Dedifferentiated amniotic fluid mesenchymal stem cell (primary cell): ENCODE measurements around the gene SMARCAL1.

Experiments used
- DNase-seq: peaks from one replicate; pipeline ENCODE4 v3.0.0-alpha.2; 2016; ENCODE audit errors: extremely low spot score

The SMARCAL1 gene

DNA sequence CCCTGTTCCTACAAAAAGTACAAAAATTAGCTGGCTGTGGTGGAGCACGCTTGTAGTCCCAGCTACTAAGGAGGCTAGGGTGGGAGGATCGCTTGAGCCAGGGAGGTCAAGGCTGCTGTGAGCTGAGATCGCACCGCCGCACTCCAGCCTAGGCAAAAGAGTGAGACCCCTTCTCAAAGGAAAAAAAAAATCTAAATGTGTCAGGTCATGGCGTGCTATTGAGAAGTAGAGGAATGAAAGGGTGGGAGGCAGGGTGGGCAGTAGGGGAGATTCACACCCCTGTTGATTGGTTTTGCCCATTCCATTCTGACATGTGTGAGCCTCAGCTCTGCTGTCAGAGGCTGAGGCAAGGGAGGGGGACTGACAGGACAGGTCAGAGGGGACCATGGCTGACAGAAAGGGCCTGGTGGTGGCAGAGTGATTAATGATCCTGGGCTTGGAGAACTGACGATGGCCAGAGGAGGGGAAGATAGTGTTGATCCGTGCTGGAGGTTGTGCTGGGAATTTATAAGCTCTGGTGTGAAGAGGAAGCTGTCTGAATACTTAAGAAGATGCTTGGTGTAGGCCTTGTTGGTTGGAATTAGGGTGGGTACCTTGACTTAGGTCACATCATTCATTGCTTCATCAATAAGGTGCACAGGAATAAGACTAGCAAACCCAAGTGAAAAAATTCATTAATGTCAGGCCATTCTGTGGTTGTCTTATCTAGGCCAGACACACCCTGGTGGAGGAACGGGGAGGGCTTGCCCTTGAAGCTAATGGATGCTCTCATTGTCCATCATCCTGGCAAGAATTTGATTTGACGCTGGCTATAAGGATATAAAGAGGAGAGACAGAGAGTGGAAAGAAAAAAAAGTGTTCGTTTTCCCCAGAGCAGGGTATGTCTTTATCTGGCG, 19.1 kb upstream of the SMARCAL1 start:
- no peak for DNase-seq

DNA sequence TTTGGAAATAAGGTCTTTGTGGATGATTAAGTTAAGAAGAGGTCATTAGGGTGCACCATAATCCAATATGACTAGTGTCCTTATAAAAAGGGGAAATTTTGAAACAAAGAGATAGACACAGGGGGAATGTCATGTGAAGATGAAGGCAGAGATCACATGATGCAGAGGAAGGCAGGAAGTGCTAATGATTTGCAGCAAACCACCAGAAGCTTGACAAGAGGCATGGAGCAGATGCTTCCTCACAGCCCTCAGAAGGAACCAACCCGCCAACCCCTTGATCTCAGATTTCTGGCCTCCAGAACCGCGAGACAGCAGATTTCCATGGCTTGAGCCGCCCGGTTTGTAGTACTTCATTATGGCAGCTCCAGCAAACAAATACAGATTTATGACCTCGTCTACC, 17.4 kb upstream of the SMARCAL1 start:
- no peak for DNase-seq

DNA sequence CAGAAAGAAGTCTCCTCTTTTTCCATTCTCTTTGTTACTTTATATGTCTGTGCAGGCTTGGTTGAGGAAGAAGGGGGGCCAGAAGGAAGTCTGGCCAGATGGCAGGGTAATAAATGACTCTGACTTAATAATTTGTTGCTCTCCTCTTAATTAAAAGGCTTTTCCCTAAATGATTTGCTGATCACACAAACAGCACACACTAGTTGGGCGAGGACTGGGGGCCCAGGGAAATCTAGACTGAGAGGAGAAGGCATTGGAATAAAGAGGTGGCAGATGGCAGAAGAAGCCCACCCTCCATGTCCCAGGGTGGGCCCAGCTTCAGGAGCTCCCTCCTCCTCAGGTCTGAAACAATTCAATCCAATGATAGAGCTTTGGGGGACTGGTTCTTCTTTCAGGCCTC, 12.7 kb upstream of the SMARCAL1 start:
- DNase-seq, result no peak

DNA sequence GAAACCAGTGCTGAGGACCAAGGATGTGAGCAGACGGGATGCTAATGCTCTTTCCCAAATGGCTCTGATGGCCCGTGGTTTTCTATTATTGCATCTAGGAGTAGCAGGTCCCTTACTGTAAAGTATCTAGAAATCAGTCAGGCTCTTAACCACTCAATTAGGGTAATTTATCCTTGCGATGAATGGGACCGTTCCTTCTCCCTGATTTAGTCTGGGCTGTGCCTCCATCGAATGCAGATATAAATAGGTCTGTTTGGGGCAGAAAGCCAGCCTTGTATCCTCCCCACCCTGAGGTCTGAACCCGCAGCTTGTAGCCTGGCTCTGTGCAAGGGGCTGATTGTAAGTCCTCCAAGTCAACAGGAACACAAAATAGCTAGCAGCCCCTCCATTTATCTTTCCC, 9.5 kb upstream of the SMARCAL1 start:
- no peak for DNase-seq

DNA sequence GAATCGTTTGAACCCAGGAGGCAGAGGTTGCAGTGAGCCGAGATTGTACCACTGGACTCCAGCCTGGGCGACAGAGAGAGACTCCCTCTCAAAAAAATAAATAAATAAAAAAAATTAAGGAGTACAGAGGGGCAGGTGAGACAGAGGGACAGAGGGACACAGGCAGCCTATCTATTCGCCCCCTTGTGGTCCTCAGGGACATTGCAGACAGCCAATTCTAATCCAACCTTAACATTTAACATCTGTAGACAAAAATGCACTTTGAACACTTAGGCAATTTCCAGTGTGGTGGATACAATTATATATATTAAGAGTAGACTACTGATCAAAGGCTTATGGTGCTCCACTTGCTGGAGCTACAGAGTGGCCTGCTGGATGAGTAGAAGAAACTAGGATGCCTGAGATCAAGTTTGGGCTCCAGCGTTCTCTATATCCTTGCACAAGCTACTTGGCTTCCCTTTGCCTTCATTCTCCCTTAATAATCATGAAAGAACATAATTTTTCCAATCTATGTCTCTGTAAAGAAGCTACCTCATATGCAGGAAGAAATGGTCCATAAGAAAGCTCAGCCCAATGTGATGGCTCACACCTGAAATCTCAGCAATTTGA, 8.2 kb upstream of the SMARCAL1 start:
- no peak for DNase-seq

DNA sequence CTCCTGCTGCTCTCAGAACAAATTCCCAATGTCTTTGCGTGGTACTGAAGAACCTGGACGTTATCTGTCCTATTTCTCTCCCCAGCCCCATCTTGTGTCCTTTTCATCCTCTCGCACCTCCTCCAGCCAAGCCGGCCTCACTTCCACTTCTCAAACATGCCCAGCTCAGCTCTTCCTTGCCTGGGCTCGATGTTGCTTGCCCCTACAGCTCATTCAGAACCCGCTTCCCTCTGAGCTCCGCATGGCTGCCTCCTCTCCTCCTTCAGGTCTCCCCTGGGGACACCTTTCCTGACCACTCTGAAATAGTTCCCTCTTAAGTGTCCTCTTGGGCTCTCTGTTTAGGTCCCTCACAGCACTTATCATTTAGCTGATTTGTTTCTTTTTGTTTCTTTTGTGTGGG, 6.7 kb upstream of the SMARCAL1 start:
- no peak for DNase-seq

DNA sequence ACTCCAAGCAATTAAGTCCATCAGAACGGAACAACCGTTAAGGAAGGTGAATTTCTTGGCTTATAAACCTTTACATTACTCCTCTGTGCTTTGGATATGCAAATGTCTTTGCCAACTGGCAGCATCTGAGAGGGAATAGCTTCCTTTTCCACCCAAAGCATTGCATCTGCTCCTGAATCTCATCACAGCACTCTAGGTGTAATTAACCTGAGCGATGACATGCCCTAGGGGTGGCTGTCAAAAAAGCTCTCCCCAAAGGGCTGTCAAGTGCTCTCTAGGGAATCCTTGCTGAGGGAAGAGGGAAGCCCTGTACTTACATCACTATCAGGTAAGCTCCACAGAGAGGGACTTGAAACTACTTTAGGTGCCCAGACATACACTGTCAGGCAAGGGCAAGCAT, 5.5 kb upstream of the SMARCAL1 start:
- DNase-seq, result no peak

DNA sequence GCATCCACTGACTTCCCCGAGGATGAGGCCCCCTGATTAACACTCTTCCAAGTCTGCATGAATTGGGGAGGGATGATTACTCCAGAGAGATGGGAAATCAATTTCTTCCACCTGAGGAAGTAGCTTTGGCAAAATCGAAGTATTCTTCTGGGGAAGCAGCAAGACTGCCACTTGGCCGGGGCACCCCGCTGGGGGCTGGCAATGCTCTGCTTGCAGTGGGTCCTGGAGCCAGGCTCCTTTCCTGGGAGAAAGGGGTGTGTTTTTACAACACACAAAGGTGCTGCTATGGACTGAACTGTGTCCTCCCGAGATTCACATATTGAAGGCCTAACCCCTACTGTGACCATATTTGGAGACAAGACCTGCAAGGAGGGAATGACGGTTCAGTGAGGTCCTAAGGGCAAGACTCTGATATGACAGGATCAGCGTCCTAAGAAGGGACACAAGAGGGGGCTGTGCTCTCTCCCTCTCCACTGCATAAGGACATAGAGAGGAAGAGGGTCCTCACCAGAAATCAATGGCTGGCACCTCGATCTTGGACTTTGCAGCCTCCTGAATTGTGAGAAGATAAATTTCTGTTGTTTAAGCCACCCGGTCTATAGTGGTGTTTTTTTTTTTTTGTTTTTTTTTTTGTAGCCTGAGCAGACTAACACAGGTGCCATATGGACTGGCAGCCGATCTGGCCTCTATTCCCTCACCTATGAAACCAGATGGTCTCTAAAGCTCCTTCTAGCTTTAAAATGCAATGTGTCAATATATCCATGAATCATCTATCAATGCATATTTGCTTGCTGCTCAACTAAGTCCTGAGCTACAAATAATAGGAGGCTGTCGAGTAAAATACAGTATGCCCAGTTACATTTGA, 3.6 kb upstream of the SMARCAL1 start:
- DNase-seq, result no peak

DNA sequence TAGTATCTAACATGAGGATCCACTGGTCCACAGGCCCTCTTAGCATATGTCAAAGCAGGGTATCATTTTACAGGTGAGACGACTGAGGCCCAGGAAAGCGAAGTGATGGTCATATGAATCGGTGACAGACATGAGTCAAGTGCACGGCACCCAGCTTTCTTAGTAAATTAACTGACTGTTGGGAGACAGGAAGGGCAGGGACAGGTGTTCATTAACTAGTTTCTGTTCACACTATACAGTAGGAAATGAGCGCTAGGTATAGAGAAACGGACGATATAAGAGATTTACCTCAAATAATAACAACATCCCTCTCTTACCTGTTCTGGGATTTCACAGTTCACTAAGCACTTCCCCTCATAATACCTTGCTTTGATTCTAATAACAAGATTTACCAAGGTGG, 1.7 kb upstream of the SMARCAL1 start:
- DNase-seq, result no peak

DNA sequence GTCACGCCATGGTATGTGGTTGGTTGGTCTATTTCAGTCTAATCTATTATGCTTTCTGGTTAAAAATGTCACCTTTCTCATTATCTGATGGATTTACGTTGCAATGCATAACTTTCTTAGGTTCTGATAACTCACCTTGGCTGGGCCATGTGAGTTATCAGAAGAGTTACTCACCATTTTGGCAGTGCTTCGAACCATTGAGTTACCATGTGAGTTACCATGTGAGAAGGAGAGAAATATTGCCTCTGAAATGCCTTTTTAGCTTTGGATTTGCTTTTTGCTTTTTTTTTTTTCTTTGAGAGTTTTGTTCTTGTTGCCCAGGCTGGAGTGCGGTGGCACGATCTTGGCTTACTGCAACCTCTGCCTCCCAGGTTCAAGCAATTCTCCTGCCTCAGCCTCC, 1.6 kb downstream of the SMARCAL1 start:
- DNase-seq, result no peak

DNA sequence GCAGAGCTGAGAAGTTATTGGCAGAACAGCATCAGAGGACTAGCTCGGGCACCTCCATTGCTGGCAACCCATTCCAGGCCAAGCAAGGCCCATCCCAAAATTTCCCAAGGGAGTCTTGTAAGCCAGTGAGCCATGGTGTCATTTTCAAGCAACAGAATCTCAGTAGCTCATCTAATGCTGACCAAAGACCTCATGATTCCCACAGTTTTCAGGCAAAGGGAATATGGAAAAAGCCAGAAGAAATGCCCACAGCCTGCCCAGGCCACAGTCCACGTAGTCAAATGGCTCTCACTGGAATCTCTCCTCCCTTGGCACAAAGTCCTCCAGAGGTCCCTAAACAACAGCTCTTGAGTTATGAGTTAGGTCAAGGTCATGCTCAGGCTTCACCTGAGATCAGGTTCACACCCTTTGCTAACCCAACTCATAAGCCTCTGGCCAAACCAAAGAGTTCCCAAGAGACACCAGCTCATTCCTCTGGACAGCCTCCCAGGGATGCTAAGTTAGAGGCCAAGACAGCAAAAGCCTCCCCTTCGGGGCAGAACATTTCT, 2.6 kb downstream of the SMARCAL1 start:
- DNase-seq, result no peak

DNA sequence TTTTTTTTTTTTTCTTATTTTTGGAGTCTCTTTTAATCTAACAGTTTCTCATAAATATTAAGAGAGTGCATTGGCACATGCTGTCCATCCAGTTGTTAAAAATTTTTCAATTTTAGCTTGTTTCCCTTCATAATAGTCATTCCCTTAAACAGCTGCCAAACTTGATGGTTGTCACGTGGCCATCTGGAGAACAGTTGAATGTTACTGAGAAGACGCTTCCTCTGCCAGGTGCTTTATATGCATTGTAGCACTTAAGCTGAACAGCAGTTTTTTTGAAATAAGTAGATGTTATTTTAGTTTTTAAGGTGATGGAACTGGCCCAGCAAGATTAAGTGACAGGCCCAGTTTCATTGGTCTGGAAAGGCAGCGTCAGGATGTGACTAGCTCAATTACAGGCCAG, 3.3 kb downstream of the SMARCAL1 start:
- DNase-seq, result no peak

DNA sequence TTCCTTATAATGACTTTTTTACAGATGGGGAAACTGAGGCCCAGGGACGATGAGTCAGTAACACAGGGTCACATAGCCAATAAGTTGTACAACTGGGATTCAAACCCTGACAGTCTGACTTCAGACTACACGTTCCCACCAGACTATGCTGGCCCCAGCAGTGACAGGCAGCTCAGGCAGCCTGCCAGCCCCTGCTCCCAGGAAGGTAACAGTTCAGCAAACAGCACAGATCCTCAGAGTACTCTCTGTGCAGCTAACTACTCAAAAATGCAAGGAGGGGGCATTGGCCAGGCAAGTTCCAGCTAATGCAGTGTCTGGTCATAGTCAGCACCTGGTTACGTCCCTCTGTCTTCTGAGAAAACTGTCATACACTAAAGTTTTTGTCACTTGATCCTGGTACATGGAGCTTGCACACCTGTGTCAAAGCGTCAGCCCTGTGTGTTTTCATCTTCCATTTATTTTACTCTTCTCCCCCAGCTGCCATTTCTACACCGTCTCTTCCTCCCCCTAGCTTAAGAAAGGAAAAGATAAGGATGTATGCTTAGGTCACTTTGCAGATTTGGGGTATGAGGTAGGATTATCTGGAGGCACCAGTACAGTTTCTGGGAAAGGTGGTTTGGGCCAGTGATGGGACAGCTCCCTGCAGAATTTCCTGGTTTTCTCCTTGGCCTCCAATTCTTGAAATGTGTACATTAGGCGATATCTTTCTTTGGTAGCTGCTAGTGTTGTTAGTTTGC, 4.5 kb downstream of the SMARCAL1 start:
- no peak for DNase-seq

DNA sequence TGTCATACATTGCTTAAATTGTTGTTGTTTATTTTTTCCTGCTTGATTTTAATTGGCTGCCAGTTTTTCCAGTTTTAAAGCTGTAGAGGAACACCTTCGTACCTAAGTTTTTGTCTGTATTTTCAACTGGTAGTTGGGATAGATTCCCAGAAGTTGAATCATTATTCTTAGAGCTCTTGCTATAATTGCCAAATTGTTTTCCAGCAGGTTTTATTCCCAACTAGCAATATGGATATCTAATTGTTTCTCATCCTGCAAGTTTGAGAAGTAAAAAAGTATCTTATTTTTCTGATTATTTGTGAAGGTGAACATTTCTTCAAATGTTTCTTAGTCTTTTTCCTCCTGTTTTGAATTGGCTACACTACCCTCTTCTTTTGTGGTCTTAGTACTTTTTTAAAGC, 6.7 kb downstream of the SMARCAL1 start:
- no peak for DNase-seq

DNA sequence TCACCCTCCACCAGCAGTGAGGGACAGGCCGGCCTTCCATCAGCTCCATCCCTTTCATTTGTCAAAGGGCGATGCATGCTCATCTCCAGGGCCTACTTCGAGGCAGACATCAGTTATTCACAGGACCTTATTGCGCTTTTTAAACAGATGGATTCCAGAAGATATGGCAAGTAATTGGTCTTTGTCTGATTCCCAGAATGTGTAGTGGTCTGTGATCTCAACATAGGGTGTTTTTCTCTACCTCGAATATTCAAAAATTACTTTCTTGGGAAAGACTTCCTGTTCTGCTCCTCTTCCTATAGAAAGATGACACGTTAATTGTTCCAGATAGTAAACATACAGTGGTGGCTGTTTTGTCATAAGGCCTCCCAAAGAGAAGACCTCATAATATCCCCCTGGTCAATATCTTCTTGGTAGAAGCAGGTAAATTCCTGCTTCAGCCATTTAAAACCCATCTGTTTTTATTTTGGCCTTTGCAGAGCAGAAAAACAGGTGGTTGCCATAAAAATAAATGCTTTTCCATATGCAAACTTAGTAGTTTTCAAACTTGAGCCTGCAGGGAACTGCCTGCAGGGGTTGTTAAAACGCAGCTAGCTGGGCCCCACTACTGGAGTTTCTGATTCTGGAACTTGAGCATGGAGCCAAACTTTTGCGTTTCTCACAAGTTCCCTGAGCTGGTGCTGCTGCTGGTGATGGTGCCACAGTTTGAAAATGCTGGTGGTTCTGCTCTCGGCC, 8.2 kb downstream of the SMARCAL1 start:
- no peak for DNase-seq

DNA sequence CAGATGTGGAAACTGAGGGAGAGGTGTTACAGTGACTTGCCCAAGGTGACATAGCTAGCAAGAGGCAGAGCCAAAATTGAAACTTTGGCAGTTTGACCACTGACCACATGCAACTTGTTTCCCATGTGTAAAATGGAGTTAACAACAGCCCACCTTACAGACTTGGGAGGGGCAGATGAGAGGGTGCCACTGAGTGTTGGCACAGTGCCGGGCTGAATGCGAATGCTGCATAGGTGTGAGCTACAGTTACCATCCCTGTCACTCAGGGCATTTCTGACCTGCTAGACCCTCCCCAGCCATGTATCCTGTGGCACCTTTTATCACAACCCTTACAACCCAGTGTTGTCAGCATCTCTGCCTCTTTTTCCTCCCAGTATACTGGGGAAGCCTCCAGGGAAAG, 10.8 kb downstream of the SMARCAL1 start:
- DNase-seq, result no peak

DNA sequence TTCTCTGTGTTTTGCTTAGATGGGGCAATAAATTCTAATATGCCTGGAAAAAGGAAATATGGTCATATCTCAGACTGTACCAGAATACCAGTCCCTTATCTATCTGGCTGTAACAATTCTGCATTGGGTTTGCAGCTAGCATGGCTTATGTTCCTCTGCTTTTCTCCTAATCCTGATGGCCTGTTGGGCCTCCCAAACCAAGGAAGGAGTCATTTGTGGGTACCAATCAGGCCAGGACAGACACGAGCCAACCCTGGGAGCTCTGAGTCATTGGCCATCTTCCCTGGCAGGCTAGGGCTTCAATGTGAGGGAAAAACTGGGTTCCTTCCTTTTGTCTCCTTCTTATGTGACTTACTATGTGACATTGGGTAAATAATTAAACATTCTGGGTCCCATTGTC, 12.0 kb downstream of the SMARCAL1 start:
- DNase-seq, result no peak

DNA sequence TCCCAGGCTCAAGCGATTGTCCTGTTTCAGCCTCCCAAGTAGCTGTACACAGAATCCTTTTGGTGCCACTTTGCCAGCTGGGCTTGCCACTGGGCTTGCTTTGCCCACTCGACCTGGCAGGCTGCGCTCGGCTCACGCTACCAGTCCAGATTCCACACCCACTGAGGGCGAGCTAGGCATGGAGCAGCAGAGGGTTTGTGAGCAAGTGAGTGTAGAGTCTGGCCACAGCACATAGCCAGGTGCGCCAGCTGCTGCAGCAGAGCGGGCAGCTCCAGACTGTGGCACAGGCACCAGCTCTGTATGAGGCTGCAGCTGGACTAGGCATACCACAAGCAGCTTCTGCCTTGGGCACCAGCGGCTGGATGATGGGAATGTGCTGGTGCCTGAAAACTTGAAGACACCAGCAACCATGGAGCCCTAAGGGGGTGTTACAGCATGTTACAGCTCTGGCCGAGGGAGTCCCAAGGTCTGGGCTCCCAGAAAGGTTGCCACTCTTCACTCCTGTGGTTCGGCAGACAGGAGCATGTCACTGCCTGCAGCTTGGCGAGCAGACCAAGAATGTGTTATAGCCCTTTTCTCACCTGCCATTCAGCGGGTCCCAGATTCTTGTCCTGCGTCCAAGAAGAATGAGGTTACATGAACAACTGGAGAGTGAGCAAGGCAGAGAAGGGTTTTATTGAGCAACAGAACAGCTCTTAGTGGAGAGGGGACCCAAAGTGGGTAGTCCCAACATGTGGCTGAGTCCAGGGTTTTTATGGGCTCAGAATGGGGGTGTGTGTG, 12.9 kb downstream of the SMARCAL1 start:
- no peak for DNase-seq

DNA sequence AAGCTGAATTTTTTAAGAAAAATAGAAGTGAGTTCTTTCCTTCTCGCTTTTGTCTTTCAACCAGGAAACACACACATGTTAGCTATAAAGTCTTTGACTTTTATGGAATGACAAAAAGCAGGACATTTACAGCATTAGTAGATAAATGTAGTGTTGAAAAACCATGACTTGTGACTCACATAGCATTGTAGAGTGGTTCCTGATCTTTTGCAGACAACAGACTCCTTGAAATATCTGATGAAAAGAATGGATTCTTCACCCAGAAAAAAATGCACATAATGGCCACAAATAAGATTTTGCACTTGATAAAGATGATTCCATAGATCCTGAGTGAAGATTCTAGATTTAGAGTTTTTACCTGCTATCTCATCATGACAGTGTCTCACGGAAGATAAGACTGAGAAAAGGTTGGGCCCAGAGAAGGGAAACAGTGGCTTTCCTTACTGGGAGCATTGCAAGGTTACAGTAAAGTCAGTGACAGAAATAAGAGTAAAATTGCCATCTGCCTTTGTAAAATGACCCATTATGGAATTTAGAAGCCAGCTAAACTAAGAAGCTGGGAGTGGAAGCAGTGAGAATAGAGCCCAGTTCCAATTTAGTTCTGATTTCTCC, 14.0 kb downstream of the SMARCAL1 start:
- no peak for DNase-seq

DNA sequence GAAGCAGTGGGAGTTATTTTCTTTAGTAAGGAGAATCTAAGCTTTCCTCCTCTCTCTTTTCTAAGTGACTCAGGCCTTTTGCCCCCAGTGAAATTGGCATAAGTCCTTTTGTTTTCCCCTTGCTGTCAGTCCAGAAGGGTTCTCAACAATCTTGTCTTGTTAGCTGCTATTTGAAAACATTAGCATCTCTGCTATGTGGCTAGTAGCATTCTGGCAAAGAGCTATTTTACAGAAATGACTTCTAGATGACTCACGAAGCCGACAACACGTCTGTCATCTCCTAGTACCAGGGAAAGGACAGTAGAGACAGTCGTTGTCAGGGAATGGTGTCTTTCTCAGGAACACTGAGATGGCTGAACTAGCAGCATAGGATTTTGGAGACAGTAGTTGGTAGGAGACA, 14.7 kb downstream of the SMARCAL1 start:
- peak; percentile 43 for DNase-seq
